CD1c-positive myeloid dendritic cell (primary cell): ENCODE results near the gene EPB41L4A.
A peak's percentile ranks its signal among the peaks of the same experiment; 100 is the strongest.
"Not testable (repeated sequence)": the region's sequence is repeated elsewhere in the genome, so short reads cannot be mapped to it uniquely, and the experiment has no call there.

Experiments
- DNase-seq: peaks from one replicate; pipeline ENCODE4 v3.0.0-alpha.2; 2016; ENCODE audit errors: extremely low spot score

EPB41L4A gene

GRCh38 chr5:112210430-112211005 lies 208.6 kb downstream of the EPB41L4A start:
- peak; percentile 19 for DNase-seq

- peak; percentile 51 for DNase-seq
Observed at GRCh38 chr5:112208699-112209615, 210.1 kb downstream of the EPB41L4A start.

GRCh38 chr5:112208195-112208594 lies 210.9 kb downstream of the EPB41L4A start:
- not testable (repeated sequence) for DNase-seq

- no peak for DNase-seq
Observed at GRCh38 chr5:112205846-112206245, 213.2 kb downstream of the EPB41L4A start.

- no peak for DNase-seq
Observed at GRCh38 chr5:112203229-112203628, 215.8 kb downstream of the EPB41L4A start.

- no peak for DNase-seq
Observed at GRCh38 chr5:112202694-112203093, 216.4 kb downstream of the EPB41L4A start.

- DNase-seq, result no peak
Observed at GRCh38 chr5:112201141-112201540, 217.9 kb downstream of the EPB41L4A start.

- no peak for DNase-seq
Observed at GRCh38 chr5:112200131-112200530, 218.9 kb downstream of the EPB41L4A start.

GRCh38 chr5:112196584-112196983 lies 222.5 kb downstream of the EPB41L4A start:
- no peak for DNase-seq

GRCh38 chr5:112195924-112196323 lies 223.2 kb downstream of the EPB41L4A start:
- no peak for DNase-seq

- DNase-seq, result no peak
Observed at GRCh38 chr5:112192866-112193265, 226.2 kb downstream of the EPB41L4A start.

- no peak for DNase-seq
Observed at GRCh38 chr5:112192072-112192471, 227.0 kb downstream of the EPB41L4A start.

GRCh38 chr5:112189391-112189790 lies 229.7 kb downstream of the EPB41L4A start:
- peak; percentile 45 for DNase-seq

GRCh38 chr5:112186401-112186990 lies 232.6 kb downstream of the EPB41L4A start:
- DNase-seq, result peak; percentile 36

GRCh38 chr5:112183874-112184273 lies 235.2 kb downstream of the EPB41L4A start:
- no peak for DNase-seq

- no peak for DNase-seq
Observed at GRCh38 chr5:112183103-112183711, 235.9 kb downstream of the EPB41L4A start.

GRCh38 chr5:112179290-112179689 lies 239.8 kb downstream of the EPB41L4A start:
- no peak for DNase-seq

- peak; percentile 67 for DNase-seq
Observed at GRCh38 chr5:112174959-112175594, 244.0 kb downstream of the EPB41L4A start.

GRCh38 chr5:112165897-112166737 lies 253.0 kb downstream of the EPB41L4A start:
- DNase-seq, result no peak

- no peak for DNase-seq
Observed at GRCh38 chr5:112165399-112165798, 253.7 kb downstream of the EPB41L4A start.

- no peak for DNase-seq
Observed at GRCh38 chr5:112163435-112163834, 255.6 kb downstream of the EPB41L4A start.
